GM19193 (cell line): ENCODE measurements around the gene CCDC170.

Experiments used
- POLR2A ChIP-seq: IDR thresholded peaks from 4 replicates; pipeline ENCODE4 v1.6.1; 2011; ENCODE audit not compliant: insufficient read depth, insufficient read length; ENCODE audit errors: extremely low read depth

The CCDC170 gene

GRCh38 chr6:151641028-151641427, 147.2 kb downstream of the CCDC170 start:
- TF ChIP-seq POLR2A, result no peak

- no peak for TF ChIP-seq POLR2A
These were observed 154.3 kb downstream of the CCDC170 start for GRCh38 chr6:151647976-151648639.

GRCh38 chr6:151649835-151650234, 156.0 kb downstream of the CCDC170 start:
- TF ChIP-seq POLR2A, result no peak

GRCh38 chr6:151651639-151652038, 157.8 kb downstream of the CCDC170 start:
- no peak for TF ChIP-seq POLR2A

GRCh38 chr6:151652325-151652724, 158.5 kb downstream of the CCDC170 start:
- no peak for TF ChIP-seq POLR2A

- TF ChIP-seq POLR2A, result no peak
These were observed 161.3 kb downstream of the CCDC170 start for GRCh38 chr6:151655099-151655498.

GRCh38 chr6:151656392-151656791, 162.6 kb downstream of the CCDC170 start:
- no peak for TF ChIP-seq POLR2A

GRCh38 chr6:151658091-151658490, 164.3 kb downstream of the CCDC170 start:
- no peak for TF ChIP-seq POLR2A

GRCh38 chr6:151659212-151659611, 165.4 kb downstream of the CCDC170 start:
- TF ChIP-seq POLR2A, result no peak

GRCh38 chr6:151661509-151661908, 167.7 kb downstream of the CCDC170 start:
- no peak for TF ChIP-seq POLR2A

GRCh38 chr6:151661928-151662327, 168.1 kb downstream of the CCDC170 start:
- no peak for TF ChIP-seq POLR2A

- no peak for TF ChIP-seq POLR2A
These were observed 169.7 kb downstream of the CCDC170 start for GRCh38 chr6:151663559-151663958.

GRCh38 chr6:151664390-151664789, 170.6 kb downstream of the CCDC170 start:
- no peak for TF ChIP-seq POLR2A

GRCh38 chr6:151665329-151665728, 171.5 kb downstream of the CCDC170 start:
- no peak for TF ChIP-seq POLR2A

- TF ChIP-seq POLR2A, result no peak
These were observed 172.7 kb downstream of the CCDC170 start for GRCh38 chr6:151666526-151666925.

- no peak for TF ChIP-seq POLR2A
These were observed 175.4 kb downstream of the CCDC170 start for GRCh38 chr6:151669208-151669560.

- TF ChIP-seq POLR2A, result no peak
These were observed 176.3 kb downstream of the CCDC170 start for GRCh38 chr6:151670116-151670515.
